HG02642 (cell line): ENCODE data around the gene TOX2.

Source experiments
- ATAC-seq: cut with Tn5 transposase; IDR thresholded peaks from one replicate; pipeline ENCODE4 v1.9.1; 2021; ENCODE audit warnings: mild to moderate bottlenecking; ENCODE audit not compliant: unreplicated experiment, poor library complexity

TOX2 gene

DNA sequence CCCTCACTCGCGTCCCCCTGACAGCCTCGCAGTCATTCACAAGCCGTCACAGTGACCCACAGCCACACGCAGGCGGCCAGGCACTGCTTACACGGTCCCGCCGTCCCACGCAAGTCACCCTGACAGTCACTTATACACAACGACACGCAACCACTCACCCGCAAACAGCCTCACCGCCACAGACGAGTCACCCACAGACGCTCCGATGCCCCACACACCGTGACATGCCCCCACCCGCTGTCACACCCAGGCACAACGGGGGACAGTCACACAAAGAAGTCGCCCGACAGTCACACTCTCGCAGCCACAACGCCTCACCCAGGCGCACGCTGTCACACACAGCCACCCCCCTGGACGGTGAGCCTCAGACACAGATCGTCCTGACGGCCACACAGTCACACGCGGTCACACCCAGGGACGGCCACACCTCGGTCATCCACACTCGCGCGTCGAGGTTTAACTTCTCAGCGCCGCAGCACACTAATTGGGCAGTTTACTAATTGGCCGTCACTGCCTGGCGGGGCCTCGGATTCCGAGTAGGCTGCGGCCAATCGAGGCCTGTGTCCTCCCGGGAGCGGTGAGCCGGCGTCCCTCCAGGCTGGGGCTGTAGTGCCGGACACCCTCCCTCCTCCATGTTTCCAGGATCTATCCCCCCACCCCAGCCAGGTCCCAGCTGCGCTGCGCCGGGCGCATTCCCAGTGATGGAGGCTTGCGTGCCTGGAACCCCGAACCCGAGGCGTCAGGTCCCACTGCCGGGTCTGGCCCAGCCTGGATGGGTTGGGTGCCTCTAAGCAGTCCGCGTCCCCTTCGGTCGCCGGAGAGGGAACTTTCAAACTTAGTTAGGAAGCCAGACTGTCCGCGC, 790 bp downstream of the TOX2 start:
- peak; percentile 16 for ATAC-seq

DNA sequence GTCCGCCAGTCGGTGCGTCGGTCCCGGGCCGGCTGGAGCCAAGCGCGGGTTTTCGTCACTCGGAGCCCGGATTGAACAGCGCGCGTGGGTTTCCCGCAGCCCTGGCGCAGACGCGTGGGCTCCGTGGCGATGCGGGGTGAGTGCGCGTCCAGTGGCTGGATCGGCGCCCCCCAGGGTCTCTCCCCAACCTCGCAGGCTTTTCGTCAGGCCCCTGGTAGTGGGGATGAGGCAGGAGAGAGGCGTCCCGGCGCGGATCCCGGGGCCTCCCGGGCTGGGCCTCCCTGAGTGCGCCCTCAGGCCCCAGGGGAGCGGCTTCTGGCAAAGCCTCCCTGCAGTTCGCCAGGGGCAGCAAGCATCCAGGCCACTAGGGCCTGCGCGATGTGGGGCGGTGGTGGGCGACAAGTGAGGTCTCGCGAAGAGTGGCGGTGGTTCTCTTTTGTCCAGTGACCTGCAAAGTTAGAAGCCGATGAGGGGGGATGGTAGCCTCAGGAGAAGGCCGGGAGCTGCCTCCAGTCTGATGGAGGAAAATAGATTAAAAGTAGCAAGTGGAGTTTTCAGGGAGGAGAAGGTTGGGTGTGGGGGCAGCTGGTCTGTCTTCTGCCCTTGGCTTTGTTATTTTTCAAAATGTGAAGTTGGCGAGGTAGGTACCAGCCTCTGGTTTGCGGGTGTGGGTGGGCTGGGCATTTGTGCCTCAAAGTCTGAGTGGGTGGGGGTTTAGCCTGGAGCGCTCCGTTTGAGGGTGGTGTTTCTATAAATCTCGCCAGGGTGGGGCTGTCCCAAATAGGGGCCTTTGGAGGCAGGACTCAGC, 1.6 kb downstream of the TOX2 start:
- ATAC-seq, result no peak

DNA sequence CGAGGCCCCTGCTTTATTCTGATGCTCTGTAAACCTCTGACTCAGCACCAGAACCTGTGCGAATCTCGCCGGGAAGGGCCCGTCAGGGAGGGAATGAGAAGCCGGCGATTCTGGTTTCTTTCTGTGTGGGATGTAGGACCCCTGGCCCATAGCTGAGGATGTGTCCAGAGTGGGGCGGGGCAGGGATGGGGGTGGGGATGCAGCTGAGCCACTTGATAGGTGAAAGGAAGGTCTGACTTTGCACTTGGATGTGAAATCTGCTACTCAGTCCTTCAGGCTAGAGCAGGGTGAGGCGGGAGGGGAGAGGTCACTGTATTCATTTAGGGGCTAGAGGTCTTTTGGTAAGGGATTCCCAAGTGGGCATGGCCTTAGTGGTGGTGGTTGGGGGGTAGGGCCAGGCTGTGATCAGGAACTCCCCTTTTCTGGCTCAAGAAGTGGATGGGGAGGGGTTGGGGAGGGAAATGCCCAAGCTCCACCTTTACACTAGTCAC, 2.3 kb downstream of the TOX2 start:
- no peak for ATAC-seq

DNA sequence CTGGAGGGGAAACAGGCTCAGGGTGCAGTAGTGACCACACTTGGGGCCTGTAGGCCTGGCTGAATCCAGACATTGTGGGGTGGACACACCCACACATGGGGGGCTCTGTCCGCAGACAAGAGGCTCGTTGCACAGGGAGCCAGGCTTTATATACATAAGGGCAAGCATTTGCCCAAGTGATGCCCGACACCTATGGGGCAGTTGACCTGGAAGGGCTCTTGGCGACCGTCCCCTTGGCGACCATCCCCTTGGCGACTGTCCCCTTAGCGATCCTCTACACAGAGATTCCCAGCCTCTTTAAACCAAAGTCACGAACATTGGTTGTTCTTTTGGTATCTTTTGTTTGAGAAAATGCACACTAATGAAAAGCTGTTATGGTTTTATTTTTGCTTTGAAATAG, 2.7 kb downstream of the TOX2 start:
- ATAC-seq, result no peak

DNA sequence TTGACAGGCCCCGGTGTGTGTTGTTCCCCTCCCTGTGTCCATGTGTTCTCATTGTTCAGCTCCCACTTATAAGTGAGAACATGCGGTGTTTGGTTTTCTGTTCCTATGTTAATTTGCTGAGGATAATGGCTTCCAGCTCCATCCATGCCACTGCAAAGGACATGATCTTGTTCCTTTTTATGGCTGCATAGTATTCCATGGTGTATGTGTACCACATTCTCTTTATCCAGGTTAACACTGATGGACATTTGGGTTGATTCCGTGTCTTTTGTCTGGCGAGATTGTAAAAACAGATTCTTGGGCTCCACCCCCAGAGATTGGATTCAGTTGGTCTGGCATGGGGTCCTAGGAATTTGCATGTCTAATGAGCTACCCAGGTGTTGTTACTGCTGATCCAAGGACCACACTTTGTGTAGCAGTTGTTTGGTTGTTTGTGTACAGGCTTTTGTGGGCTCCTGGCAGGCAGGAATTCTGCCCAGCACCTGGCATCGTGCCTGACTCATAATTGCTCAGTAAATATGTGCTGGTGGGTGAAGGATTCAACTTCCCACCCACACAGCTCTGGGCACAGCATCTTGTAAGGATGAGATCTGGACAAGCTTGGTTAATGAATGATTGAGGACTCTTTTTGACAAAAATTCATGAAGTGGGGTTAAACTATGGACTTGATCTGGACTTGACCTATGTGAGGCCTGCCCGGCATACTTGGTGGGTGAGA, 5.2 kb downstream of the TOX2 start:
- no peak for ATAC-seq

DNA sequence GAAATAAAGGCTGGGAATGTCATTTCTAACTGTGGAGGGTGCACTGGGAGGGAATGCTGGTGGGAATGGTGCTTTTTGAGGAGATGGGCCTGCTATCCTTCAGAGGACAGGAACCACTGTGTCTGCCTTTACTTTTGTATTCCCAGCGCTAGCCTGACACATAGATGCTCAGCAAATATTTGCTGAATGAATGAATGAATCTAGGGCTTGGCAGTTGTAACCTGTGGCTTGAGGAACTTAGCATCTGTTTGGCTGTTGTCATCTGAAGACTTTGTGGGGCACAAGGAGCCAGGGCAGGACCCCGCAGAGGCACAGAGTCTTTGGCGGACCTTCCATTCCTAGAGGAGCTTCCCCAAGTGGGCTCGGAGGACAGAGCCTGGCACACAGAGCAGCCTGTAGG, 6.1 kb downstream of the TOX2 start:
- ATAC-seq, result no peak

DNA sequence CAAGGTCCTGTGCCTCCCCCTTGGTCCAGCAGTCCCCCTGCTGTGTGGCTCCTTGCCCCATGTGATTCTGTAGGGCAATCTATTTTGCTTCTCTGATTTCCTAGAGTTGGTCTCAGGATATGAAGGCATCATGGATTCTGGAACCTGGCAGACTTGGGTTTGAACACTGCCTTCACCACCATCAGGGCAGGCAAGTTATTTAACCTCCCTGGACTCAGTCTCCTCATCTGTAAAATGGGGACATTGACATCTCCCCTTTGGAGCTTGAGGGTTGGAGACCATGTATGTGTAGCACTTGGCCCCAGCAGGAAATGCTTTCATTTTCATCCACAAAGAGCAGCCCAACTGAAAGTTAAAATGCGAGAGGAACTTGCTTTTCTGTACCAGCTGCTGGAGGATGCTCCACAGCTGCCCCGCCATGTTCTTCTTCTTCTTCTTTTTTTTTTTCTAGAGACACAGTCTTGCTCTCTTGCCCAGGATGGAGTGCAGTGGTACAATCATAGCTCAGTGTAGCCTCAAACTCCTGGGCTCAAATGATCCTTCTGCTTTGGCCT, 6.7 kb downstream of the TOX2 start:
- ATAC-seq, result no peak

DNA sequence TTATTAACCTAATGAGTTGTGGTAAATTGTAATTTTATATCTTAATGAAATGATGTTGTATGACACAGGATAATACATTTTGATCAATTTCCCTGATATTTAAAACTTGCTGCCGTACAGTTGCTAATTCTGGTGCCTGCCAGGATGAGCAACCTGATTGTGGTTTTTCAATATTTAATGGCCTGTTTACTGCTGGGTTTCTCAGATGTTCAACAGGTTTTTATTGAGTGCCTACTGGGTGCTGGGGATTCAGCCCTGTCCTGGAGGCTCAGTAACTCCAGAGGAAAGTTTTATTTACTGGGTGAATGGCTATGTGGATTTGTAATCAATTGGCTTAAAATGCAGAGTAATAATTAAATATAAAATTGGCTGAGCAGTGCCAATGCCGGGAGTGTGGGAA, 8.0 kb downstream of the TOX2 start:
- ATAC-seq, result no peak

DNA sequence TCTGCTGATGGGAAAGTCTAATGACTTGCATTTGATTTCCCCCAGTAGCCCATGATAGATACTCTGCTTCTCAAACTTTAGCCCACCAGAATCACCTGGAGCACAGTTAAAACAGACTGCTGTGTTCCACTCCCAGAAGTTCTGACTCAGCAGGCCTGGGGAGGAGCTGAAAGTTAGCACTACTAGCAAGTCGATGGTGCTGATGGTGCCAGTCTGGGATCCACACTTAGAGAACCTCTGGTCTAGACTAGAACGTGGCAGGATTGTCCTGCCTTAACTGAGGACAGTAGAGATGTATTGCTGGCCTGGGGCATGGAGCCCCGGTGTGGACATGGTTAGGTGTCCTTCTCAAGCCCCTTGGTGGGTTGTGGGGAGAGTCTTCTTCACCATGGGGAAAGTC, 8.7 kb downstream of the TOX2 start:
- no peak for ATAC-seq

DNA sequence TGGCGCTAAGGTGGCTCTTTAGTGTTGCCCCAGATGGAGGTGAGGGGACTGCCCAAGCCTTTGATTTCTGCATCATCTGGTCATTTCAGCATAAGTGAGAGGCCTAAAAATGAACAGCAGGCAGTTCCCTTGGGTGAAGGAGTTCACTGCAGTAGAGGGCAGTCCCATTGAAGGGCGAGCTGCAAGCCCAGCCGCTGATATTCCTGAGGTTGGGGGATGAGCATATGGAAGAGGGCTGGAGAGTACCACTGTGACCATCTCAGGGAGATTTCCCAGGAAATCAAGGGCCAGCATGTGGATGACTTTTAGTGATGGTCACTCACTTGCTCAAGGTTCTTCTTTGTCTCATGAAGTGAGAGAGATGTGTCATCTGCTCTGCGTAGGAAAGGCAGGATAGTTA, 9.3 kb downstream of the TOX2 start:
- no peak for ATAC-seq

DNA sequence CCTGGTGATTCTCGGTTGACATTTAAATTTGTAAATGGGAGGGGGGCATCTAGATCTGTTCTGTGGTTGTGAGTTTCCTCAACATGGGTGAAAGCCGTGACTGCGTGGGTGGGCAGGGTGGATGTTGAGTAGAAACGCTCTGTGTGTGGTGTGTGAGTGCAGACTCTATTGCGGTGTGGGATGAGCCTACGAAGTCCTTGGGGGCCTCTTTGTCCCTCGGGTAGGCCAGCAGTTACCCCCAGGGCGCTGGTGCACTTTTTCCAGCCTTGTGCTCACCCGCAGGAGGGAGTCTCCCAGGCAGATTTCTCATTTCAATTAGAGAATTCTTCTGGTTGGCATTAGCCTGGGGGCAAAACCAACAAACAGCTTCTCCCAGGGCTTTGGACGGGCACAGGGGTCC, 10.6 kb downstream of the TOX2 start:
- no peak for ATAC-seq

DNA sequence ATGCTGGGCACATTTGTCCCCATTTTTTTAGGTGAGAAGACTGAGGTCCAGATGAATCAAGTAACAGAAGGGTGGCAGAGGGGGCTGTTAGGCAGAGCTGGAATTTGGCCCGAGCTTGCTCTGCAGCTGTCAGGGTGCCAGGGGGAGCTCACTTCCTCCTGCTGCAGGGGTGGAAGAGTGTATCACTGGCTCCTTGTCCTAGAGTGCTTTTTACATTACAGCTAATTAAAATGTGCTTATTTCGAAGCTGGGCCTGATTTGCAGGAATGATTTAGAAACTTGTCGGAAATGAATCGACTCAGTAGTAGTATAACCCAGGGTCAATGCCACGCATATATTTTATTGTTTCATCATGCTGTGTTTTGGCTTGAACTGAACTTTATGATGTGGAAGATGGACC, 11.1 kb downstream of the TOX2 start:
- no peak for ATAC-seq

DNA sequence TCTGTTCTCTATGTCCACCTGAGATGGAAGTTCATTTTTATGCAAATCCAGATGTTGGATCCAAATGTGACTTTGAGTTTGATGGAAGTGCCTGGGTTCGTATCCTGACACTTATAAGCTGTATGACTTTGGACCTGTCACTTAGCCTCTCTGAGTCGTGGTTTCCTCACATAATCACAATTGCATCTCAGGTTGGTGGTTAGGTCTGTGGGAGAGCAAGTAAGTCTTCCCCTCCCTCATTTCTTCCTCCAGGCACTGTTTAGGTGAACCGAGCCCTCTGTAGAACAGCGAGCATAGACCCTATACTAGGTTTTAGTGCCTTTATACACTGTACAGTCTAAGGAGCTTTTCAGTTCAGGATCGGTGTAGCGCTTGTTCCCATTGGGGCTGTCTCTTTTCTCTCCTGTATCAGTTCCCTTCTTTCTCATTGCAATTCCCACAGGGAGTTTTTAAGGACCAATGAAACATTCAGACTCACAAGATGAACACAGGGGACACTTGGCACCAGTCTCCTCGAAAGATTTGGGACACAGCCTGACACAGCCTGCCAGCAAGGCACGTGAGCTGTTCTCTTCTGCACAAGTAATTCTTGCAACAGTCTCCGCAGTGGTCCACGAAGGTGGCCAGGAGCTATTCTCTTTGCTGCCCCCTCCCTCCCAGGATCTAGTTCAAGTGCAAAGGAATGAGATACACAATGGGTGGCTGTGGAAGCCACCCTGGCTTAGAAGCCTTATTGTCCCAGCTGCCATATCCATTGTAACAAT, 11.8 kb downstream of the TOX2 start:
- no peak for ATAC-seq

DNA sequence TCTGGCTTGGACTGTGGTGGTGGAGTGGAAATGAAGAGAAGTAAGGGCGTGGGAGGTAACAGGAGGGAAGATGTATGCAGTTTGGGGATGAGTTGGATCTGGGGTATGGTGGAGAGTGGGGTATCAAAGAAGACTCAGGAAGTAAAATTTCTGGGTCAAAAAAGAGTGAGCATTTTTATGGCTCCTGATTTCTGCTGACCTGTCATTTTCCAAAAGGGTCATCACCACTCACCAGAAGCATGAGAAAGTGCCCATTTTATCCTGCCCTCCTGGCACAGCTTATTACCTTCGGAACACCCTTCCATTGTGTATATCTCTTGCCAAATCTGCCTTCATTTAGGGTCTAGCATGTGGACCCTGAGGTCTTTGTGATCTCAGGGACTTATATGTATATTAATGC, 17.3 kb downstream of the TOX2 start:
- ATAC-seq, result no peak

DNA sequence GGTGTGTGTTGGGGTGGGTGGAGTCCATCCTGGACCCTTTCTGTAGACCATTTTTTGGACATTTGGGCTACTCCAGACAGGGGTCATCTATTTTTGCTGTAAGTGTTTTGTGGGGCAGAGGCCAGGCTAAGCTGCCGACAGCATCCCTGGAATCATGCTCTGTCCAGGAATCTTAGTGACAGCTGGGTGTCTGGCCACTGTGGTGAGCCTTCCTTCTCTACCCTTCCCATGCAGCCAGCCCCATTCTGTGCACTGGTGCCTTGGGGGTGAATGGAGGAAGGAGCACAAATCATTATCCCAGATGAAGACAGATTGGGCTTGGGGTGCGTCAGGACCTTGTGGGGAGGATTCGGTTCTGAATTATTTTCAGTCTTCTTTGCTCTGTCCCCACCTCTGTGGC, 20.2 kb downstream of the TOX2 start:
- no peak for ATAC-seq

DNA sequence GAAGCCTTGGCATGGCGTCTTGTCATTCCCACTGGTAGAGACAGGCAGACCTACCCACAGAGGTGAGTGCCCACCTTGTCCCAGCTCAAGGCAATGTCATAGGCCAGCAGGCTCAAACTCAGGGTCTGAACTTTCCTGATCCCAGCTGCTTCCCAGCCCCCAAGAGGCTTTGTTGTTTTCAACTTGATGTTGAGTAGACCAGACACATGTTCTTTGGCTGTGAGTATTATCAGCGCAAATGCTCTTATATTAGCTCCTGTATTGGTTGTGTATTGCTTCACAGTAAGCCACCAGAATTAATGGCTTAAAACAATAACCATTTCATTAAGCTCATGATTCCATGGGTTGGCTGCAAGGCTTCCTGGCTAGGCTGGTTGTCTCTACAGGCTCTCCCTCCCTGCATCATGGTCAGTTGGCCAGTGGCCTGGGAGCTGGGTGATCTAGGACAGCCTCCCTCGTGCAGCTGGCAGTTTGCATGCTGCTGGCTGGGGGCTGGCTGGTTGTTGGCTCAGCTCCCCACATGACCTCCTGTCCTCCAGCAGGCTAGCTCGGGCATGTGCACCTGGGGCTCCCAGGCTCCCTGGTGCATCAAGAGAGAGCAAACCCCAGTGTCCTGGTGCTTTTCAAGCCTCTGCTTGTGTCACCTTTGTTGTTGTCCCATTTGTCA, 21.6 kb downstream of the TOX2 start:
- ATAC-seq, result no peak

DNA sequence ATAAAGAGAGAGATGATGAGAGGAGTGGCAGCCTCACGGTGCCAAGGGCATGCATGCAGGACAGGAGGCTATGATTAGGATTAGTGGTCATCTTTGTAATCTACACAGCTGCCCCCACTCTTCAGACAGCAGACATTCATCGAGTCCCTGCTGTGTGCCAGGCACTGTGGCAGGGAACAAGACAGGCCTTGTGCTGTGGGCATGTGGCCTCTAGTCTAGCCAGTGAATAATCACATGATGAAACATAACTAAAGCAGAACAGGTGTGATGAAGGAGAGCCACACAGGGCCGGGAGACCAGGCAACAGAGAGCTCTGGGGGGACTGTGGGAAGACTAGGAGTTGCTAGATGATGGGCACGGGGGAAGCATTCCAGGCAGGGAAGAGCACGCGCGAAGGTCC, 22.2 kb downstream of the TOX2 start:
- ATAC-seq, result no peak

DNA sequence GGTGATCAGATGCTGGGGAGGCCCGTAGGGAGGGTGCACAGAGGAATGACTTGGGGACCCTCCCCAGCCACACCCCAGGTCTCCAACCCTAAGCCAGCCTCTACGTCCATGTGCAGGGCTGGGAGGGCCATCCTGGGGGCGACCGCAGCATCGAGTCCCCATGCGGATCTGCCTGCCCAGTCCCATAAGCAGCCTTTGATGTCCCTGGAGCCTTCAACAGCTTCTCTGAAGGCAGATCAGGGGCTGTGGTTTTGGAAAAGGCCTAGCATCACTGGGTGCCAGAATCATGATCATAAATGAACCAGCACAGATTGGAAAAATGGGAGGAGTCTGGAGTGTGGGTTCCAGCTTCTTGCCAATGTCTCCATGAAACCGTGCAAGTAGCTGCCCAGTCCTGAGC, 22.9 kb downstream of the TOX2 start:
- no peak for ATAC-seq

DNA sequence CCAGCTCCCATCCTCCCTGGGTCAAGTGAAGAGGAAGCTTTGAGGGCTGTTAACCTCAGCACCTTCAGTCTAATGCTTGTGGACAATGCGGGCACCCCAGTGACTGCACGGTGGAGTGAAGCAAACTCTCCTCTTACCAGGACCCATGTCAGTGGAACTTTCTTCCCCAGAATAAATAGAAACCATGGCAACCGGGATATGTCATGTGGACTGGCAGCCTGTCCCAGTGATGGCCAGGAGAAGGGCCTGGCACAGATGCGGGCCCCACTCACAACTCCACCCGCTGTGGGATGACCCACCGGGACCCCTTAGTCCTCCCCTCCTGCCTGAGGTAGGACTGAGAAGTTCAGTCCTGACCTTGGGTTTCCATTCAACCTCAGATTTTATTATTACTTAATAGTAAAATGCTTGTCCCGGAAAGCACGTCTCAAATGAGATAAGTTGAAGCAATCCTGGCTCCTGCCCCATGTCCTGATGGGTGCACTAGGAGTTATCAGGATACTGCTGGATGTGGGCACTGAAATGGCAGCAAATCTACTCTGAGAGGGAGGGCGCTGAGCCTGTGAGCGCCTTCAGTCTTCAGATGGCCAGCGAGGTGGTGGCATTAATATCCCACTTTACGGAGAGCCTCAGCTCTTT, 23.5 kb downstream of the TOX2 start:
- ATAC-seq, result no peak
